Measurements from ENCODE around the gene SMARCB1. TPM values are rescaled to one million over a fixed set of nuclear protein-coding genes. Genes with fewer than 3 reads are reported as not detected.

The SMARCB1 gene
- polyA plus RNA-seq, 1 donor = 187 TPM

DNA sequence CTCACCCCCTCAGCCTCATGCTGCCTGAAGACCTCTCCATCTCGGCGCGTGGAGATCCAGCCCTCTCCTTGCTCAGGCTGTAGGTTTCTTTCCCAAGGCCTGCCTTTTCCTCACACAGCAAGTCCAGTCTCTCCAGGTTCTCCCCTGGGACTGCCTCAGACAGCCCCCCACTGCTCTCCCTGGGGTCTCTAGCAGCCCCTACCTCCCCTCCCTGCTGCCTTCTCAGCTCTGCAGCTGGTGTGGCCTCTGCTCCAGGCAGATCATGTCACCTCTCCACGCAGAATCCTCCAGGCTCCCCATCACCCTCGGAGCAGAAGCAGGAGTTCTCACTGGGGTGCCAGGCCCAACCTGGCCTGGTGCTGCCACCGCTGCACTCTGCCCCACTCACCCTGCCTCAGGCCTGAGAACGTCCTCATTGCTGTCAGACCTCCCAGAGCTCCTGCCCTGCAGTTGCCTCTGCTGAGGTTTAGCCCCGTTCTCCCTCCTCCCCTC is 15.2 kb downstream of the SMARCB1 start:
- no peak for DNase-seq

- no peak for DNase-seq
Measured at GRCh38 chr22:23803001-23803819, 16.4 kb downstream of the SMARCB1 start.

DNA sequence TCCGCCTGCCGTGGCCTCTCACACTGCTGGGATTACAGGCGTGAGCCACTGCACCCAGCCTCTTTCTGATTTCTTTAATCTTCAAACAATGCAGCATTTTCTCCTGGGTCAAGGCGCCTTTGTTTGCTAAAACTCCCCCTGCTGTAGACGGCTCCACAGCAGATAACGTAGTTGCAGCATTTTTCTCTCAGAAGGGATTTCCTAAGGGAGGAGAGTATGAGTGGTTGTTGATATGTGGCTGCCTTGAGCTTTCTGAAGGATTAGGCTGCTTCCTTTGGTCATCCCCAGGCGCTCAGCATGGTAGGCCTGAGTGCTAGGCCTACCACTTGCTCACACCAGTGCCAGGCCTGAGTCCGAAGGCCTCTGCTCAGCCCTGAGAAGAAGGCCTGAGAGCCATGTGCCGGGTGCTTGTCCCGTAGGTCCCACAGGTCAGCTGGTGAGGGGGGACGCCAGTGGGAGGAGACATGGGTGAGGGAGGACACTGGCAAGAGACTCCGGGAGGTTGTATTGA is 18.1 kb downstream of the SMARCB1 start:
- no peak for DNase-seq

GRCh38 chr22:23806837-23807236 is 20.1 kb downstream of the SMARCB1 start:
- no peak for DNase-seq

GRCh38 chr22:23812378-23812777 is 25.6 kb downstream of the SMARCB1 start:
- no peak for DNase-seq

- no peak for DNase-seq
Measured at GRCh38 chr22:23815541-23816155, 28.9 kb downstream of the SMARCB1 start.

GRCh38 chr22:23816156-23816976 is 29.6 kb downstream of the SMARCB1 start:
- no peak for DNase-seq

GRCh38 chr22:23817146-23817545 is 30.4 kb downstream of the SMARCB1 start:
- no peak for DNase-seq

- DNase-seq = no peak
Measured at GRCh38 chr22:23818541-23818940, 31.8 kb downstream of the SMARCB1 start.

DNA sequence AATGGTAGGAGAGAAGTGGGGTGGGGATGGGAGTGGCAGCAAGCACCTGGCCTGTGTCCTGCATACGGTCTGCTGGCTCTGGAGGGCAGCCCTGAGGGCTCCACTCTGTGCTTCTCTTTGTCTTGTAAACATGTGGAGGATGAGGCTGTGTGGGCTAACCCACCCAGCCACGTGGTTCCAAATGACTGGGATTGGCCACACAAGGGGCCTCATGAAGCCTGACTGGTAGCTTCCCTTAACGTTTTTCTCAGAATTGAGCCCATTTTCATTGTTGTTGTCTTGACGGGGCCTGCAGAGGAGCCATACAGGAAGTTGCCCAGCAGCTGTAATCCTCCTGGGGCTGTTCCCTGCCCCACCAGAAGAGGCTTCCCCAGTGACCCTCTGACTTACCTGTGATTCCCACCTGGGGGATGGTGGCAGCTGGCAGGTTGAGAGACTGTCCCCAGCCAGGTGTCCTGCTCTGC is 34.0 kb downstream of the SMARCB1 start:
- DNase-seq = no peak

- DNase-seq = no peak
Measured at GRCh38 chr22:23822101-23822671, 35.4 kb downstream of the SMARCB1 start.

DNA sequence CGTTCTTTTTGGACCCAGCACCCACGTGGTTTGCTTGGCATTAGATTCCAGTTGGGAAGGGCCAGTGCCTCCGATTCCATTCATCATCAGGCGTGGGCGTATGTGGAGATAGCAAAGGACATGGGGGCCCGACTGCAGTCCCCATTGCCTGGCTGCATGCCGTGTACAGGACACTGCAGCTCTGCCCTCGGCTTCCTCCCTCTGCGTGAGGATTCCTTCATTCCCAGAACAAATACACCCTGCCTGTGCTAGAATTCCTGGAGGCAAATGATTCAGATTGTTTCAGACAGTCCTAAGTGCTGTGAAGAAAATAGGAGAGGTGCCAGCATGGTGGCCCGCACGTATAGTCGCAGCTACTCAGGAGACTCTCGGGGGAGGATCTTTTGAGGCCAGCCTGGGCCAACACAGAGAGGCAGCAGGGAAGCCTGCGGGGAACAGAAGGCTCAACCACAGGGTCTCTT is 36.6 kb downstream of the SMARCB1 start:
- no peak for DNase-seq

- no peak for DNase-seq
Measured at GRCh38 chr22:23824476-23825245, 37.9 kb downstream of the SMARCB1 start.

DNA sequence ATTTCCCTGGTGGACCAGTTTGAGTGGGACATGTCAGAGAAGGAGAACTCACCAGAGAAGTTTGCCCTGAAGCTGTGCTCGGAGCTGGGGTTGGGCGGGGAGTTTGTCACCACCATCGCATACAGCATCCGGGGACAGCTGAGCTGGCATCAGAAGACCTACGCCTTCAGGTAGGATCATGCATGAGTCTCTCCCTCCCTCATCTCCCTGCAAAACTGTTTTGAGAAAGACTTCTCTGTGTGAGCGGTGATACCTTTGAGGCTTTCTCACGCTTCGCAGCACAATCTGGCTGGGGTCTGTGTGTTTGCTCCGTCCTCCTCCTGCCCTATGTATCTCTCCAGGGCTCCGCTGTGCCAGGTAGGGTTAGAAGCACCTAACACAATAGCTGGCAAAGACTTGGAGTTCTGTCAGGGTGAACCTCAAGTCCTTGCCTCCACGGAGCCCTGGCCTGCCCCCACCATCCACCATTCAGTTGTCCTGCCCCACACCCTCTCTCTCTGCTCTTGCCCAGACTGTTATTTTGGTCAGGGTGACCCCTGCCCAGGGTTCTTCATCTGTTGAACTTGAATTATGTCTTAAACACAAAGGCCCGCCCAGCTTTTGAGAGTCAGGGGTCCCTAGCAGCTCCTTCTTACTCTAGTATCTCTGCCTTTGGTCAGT is 38.6 kb downstream of the SMARCB1 start:
- DNase-seq = no peak

GRCh38 chr22:23826510-23827350 is 40.0 kb downstream of the SMARCB1 start:
- DNase-seq = no peak

DNA sequence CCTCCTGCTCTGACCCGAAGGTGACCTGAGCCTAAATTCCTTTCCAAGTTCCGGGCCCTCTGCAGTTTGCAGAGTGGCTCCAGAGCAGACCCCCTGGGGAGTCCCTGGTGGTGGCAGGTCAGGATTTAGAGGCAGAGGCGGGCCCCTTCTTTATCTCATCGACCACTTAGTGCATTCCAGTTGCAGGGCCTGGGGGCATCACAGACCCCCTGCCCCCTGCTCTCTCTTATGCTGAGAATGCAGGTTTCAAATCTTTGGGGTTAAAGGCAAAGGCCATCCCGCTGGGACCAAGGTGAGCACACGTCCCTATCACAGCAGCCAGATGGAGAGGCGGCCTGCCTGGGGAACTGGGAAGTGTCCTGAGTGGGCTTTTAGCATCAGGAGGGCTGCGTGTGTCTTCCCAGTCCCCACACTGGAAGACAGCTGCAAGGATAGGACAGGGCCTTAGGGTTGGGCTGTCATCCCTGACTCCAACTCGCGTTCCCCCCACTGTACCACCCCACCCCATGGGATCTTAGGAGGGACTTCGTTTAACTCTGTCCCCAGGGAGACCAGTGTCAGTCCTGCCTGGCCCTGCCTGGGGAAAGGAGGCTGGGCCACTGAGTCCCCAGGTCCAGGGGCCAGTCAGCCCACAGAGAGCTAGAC is 40.7 kb downstream of the SMARCB1 start:
- DNase-seq = no peak

GRCh38 chr22:23828800-23829680 is 42.3 kb downstream of the SMARCB1 start:
- DNase-seq = no peak

DNA sequence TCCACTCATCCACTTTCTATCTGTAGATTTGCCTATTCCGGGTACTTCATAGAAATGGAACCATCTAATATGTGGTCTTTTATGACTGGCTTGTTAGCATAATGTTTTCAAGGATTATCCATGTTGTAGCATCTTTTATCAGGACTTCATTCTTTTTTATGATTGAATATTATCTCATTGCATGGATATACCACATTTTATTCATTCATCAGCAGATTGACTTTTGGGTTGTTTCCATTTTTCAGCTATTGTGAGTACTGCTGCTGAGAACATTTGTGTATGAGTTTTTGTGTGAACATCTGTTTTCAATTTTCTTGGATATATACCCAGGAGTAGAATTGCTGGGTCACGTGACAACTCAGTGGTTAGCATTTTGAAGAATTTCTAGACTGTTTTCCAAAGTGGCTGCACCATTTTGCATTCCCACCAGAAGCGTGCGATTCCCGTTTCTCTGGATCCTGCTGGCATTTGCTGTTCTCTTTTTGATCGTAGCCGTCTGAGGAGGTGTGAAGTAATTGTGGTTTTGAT is 43.1 kb downstream of the SMARCB1 start:
- no peak for DNase-seq

Data from left kidney (tissue), 2 donors.